Keratinocyte (primary cell): ENCODE results near the gene APC.

Source experiments
- EZH2 ChIP-seq: IDR thresholded peaks from one replicate; pipeline ENCODE4 v1.6.1; 2012; ENCODE audit warnings: inconsistent platforms, mild to moderate bottlenecking, low read length, moderate library complexity
- TF ChIP-seq, protein P1 (sequence below), 3 experiments: IDR thresholded peaks in 1 of 3; conservative IDR thresholded peaks in 1 of 3; optimal IDR thresholded peaks in 1 of 3; 2 replicates in 2 of 3; 3 replicates in 1 of 3; pipeline versions ENCODE3 to v1.5.1; 2011; ENCODE audit warnings: low read length in 3 of 3, mild to moderate bottlenecking in 3 of 3, moderate library complexity in 2 of 3, control low read depth in 1 of 3, inconsistent platforms in 1 of 3; ENCODE audit not compliant: insufficient read depth in 2 of 3; ENCODE audit errors: extremely low read depth in 1 of 3

DNA sequence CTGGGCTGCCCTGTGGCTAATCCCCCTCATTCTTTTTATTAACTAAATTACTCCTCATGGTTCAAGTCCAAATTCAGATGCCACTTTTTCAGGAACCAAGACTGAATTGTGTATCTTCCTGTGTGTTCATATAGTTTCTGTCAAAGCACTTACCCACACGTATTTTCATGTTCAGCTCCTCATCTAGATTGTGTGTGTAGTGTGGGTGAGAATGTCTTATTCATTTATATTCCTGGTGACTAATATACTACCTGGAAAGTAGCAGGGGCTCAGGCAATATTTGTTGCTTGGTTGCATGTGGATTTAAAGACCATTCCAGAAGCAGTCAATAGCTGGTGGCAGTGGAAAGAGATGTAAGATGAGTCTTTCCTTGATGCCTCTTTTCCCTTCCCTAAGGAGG lies 74.9 kb downstream of the APC start:
- TF ChIP-seq EZH2, result no peak
- TF ChIP-seq, protein P1, sequence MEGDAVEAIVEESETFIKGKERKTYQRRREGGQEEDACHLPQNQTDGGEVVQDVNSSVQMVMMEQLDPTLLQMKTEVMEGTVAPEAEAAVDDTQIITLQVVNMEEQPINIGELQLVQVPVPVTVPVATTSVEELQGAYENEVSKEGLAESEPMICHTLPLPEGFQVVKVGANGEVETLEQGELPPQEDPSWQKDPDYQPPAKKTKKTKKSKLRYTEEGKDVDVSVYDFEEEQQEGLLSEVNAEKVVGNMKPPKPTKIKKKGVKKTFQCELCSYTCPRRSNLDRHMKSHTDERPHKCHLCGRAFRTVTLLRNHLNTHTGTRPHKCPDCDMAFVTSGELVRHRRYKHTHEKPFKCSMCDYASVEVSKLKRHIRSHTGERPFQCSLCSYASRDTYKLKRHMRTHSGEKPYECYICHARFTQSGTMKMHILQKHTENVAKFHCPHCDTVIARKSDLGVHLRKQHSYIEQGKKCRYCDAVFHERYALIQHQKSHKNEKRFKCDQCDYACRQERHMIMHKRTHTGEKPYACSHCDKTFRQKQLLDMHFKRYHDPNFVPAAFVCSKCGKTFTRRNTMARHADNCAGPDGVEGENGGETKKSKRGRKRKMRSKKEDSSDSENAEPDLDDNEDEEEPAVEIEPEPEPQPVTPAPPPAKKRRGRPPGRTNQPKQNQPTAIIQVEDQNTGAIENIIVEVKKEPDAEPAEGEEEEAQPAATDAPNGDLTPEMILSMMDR (optimal IDR thresholded peaks at IDR 0.05 in 1 of 3, IDR thresholded peaks at IDR 0.05 in 1 of 3, conservative IDR thresholded peaks at IDR 0.05 in 1 of 3; ENCODE audit: extremely low read depth in 1 of 3, insufficient read depth in 2 of 3, low read length in 3 of 3), result no peak
